ENCODE measurements around the gene NEUROD4. TPM values are rescaled to one million over a fixed set of nuclear protein-coding genes. Genes with fewer than 3 reads are reported as not detected.

NEUROD4 gene
- total RNA-seq, 1 donor from 2014 or later = not detected

- peaks cover 41% of the 10 kb centered on the region for H3K27me3 Mint-ChIP-seq (ENCODE audit: low read depth)
- H3K27ac Mint-ChIP-seq (ENCODE audit: unreplicated experiment) = no peak overlapping the region
- TF ChIP-seq CTCF (IDR thresholded peaks at IDR 0.05) = no peak
- DNase-seq (ENCODE audit: low spot score) = no peak
- H3K4me1 Mint-ChIP-seq (ENCODE audit: low read depth) = no peaks in the 10 kb centered on the region
- no peak overlapping the region for H3K4me3 Mint-ChIP-seq (ENCODE audit: unreplicated experiment)
- no peaks in the 10 kb centered on the region for H3K9me3 Mint-ChIP-seq (ENCODE audit: low read depth)
- H3K36me3 Mint-ChIP-seq (ENCODE audit: low read depth) = no peaks in the 10 kb centered on the region
These were observed 43.9 kb upstream of the NEUROD4 start for GRCh38 chr12:54975875-54976274.

GRCh38 chr12:54977155-54977554, 42.6 kb upstream of the NEUROD4 start:
- H3K9me3 Mint-ChIP-seq (ENCODE audit: low read depth) = no peaks in the 10 kb centered on the region
- H3K36me3 Mint-ChIP-seq (ENCODE audit: low read depth) = no peaks in the 10 kb centered on the region
- no peak overlapping the region for H3K27ac Mint-ChIP-seq (ENCODE audit: unreplicated experiment)
- DNase-seq (ENCODE audit: low spot score) = no peak
- peaks cover 40% of the 10 kb centered on the region for H3K27me3 Mint-ChIP-seq (ENCODE audit: low read depth)
- no peak for TF ChIP-seq CTCF (IDR thresholded peaks at IDR 0.05)
- H3K4me3 Mint-ChIP-seq (ENCODE audit: unreplicated experiment) = no peak overlapping the region
- H3K4me1 Mint-ChIP-seq (ENCODE audit: low read depth) = no peaks in the 10 kb centered on the region

GRCh38 chr12:54977857-54978256, 41.9 kb upstream of the NEUROD4 start:
- no peak for TF ChIP-seq CTCF (IDR thresholded peaks at IDR 0.05)
- Mint-ChIP-seq H3K27me3 (ENCODE audit: low read depth) (peaks cover 45% of the 10 kb centered on the region), H3K36me3 (ENCODE audit: low read depth) (no peaks in the 10 kb centered on the region), H3K4me1 (ENCODE audit: low read depth) (no peaks in the 10 kb centered on the region), H3K4me3 (ENCODE audit: unreplicated experiment) (no peak overlapping the region), H3K9me3 (ENCODE audit: low read depth) (no peaks in the 10 kb centered on the region), H3K27ac (ENCODE audit: unreplicated experiment) (no peak overlapping the region)
- no peak for DNase-seq (ENCODE audit: low spot score)

- DNase-seq (ENCODE audit: low spot score) = no peak
- Mint-ChIP-seq H3K4me1 (ENCODE audit: low read depth) (no peaks in the 10 kb centered on the region), H3K27me3 (ENCODE audit: low read depth) (peaks cover 42% of the 10 kb centered on the region), H3K27ac (ENCODE audit: unreplicated experiment) (no peak overlapping the region), H3K9me3 (ENCODE audit: low read depth) (no peaks in the 10 kb centered on the region), H3K4me3 (ENCODE audit: unreplicated experiment) (no peak overlapping the region), H3K36me3 (ENCODE audit: low read depth) (no peaks in the 10 kb centered on the region)
- no peak for TF ChIP-seq CTCF (IDR thresholded peaks at IDR 0.05)
These were observed 39.4 kb upstream of the NEUROD4 start for GRCh38 chr12:54980341-54980740.

- DNase-seq (ENCODE audit: low spot score) = no peak
- H3K9me3 Mint-ChIP-seq (ENCODE audit: low read depth) = no peaks in the 10 kb centered on the region
- TF ChIP-seq CTCF (IDR thresholded peaks at IDR 0.05) = no peak
- no peak overlapping the region for H3K4me3 Mint-ChIP-seq (ENCODE audit: unreplicated experiment)
- H3K4me1 Mint-ChIP-seq (ENCODE audit: low read depth) = no peaks in the 10 kb centered on the region
- no peak overlapping the region for H3K27ac Mint-ChIP-seq (ENCODE audit: unreplicated experiment)
- H3K36me3 Mint-ChIP-seq (ENCODE audit: low read depth) = no peaks in the 10 kb centered on the region
- H3K27me3 Mint-ChIP-seq (ENCODE audit: low read depth) = peaks cover 35% of the 10 kb centered on the region
These were observed 38.0 kb upstream of the NEUROD4 start for GRCh38 chr12:54981796-54982195.
